Fibroblast of lung (primary cell): Measurements from ENCODE around the gene RETREG2. TPM values are rescaled to one million over a fixed set of nuclear protein-coding genes. Genes with fewer than 3 reads are reported as not detected.
A peak's percentile ranks its signal among the peaks of the same experiment; 100 is the strongest.

Source experiments
- DNase-seq, 2 donors: peaks; one replicate each; pipeline versions ENCODE4 v3.0.0 to v3.0.0-alpha.2; 2010; ENCODE audit warnings: low read depth in 2 of 2
- H2AFZ ChIP-seq: 2 replicates; pipeline ENCODE4 v1.5.1; 2012; ENCODE audit warnings: low read length, control low read depth, inconsistent platforms
- H3K27ac ChIP-seq: 2 replicates; pipeline ENCODE4 v1.5.1; 2011; ENCODE audit warnings: low read length, control low read depth; ENCODE audit not compliant: insufficient read depth
- H3K27me3 ChIP-seq: 2 replicates; pipeline ENCODE4 v1.5.1; 2011; ENCODE audit warnings: mild to moderate bottlenecking, low read length; ENCODE audit not compliant: control insufficient read depth, insufficient read depth
- H3K36me3 ChIP-seq: 2 replicates; pipeline ENCODE4 v1.5.1; 2011; ENCODE audit warnings: low read length; ENCODE audit not compliant: control insufficient read depth, insufficient read depth
- H3K4me1 ChIP-seq: 2 replicates; pipeline ENCODE4 v1.5.1; 2011; ENCODE audit warnings: low read length; ENCODE audit not compliant: control insufficient read depth, insufficient read depth; ENCODE audit errors: extremely low read depth
- H3K4me2 ChIP-seq: 2 replicates; pipeline ENCODE4 v1.5.1; 2011; ENCODE audit warnings: low read length, control low read depth; ENCODE audit not compliant: insufficient read depth; ENCODE audit errors: extremely low read depth
- H3K4me3 ChIP-seq, 4 experiments: fragments of 200-600 bp in 1 of 4; sonication (generic) in 1 of 4; replicated peaks in 1 of 4; 2 replicates each; pipeline ENCODE4 v1.5.1; 2011 to 2016; ENCODE audit warnings: low read length in 4 of 4, low read depth in 3 of 4, mild to moderate bottlenecking in 3 of 4, control low read depth in 2 of 4, inconsistent platforms in 1 of 4, mixed read lengths in 1 of 4; ENCODE audit not compliant: insufficient read depth in 1 of 4; ENCODE audit errors: control extremely low read depth in 1 of 4
- H3K79me2 ChIP-seq: 2 replicates; pipeline ENCODE4 v1.5.1; 2012; ENCODE audit warnings: mild to moderate bottlenecking, low read length, inconsistent platforms; ENCODE audit not compliant: control insufficient read depth, insufficient read depth
- H3K9ac ChIP-seq: 2 replicates; pipeline ENCODE4 v1.5.1; 2011; ENCODE audit warnings: mild to moderate bottlenecking, low read length, control low read depth; ENCODE audit not compliant: insufficient read depth
- H3K9me3 ChIP-seq: 2 replicates; pipeline ENCODE4 v1.5.1; 2012; ENCODE audit warnings: low read depth, low read length; ENCODE audit not compliant: control insufficient read depth, insufficient read depth
- H4K20me1 ChIP-seq: 2 replicates; pipeline ENCODE4 v1.5.1; 2011; ENCODE audit warnings: low read length; ENCODE audit not compliant: control insufficient read depth, insufficient read depth; ENCODE audit errors: extremely low read depth
- CTCF ChIP-seq, 2 donors: IDR thresholded peaks in 1 of 2; conservative IDR thresholded peaks in 1 of 2; 1 replicate in 1 of 2; 2 replicates in 1 of 2; pipeline ENCODE4 v1.5.1; 2011 to 2012; ENCODE audit warnings: low read length in 2 of 2, control low read depth in 1 of 2, inconsistent platforms in 1 of 2, low read depth in 1 of 2, mild to moderate bottlenecking in 1 of 2
- EZH2 ChIP-seq: IDR thresholded peaks from 2 replicates; pipeline ENCODE4 v1.5.1; 2012; ENCODE audit warnings: low read length, control low read depth, mild to moderate bottlenecking; ENCODE audit errors: missing control alignments
- polyA plus RNA-seq, 2 donors: library from polyadenylated mRNA; depleted of rRNA in 1 of 2; stranded (reverse) in 1 of 2; unstranded in 1 of 2; fragments of >200 nt; gene quantifications; 2 replicates each; pipeline ENCODE4 v1.2.1, GENCODE V29; 2011 to 2012; ENCODE audit warnings: missing spikeins in 1 of 2
- total RNA-seq: library from RNA; depleted of rRNA; stranded (reverse); fragments of >200 nt; gene quantifications from 2 replicates; pipeline ENCODE4 v1.2.1, GENCODE V29; 2014

Gene RETREG2
- total and polyA plus RNA-seq, 2 donors (not counting 1 experiment from before 2014, with no cell fraction given): 64.6 to 88.7 TPM

GRCh38 chr2:219175486-219175885 lies 2.6 kb upstream of the RETREG2 start:
- Histone ChIP-seq H3K4me2 (peak overlapping the region; percentile 97), H3K9me3 (no peaks in the 10 kb centered on the region), H3K4me3 (peak overlapping the region; percentile 70 to 93 (median 78)), H2AFZ (no peak overlapping the region), H3K4me1 (peaks cover 12% of the 10 kb centered on the region), H3K27me3 (no peaks in the 10 kb centered on the region), H4K20me1 (no peaks in the 10 kb centered on the region), H3K36me3 (peaks cover 13% of the 10 kb centered on the region), H3K79me2 (peaks cover 23% of the 10 kb centered on the region), H3K9ac (no peak overlapping the region), H3K27ac (no peak overlapping the region)
- no peak for DNase-seq
- no peak for TF ChIP-seq CTCF (conservative IDR thresholded peaks at IDR 0.05 in 1 of 2, IDR thresholded peaks at IDR 0.05 in 1 of 2; ENCODE audit: low read depth in 1 of 2, low read length in 2 of 2)
- no peak for TF ChIP-seq EZH2

GRCh38 chr2:219175928-219176817 lies 1.9 kb upstream of the RETREG2 start:
- Histone ChIP-seq H3K4me1 (peaks cover 12% of the 10 kb centered on the region), H3K4me2 (peak overlapping the region; percentile 97), H3K79me2 (peaks cover 23% of the 10 kb centered on the region), H3K27ac (peak overlapping the region; percentile 98), H4K20me1 (no peaks in the 10 kb centered on the region), H3K36me3 (peaks cover 13% of the 10 kb centered on the region), H3K27me3 (no peaks in the 10 kb centered on the region), H2AFZ (peak overlapping the region; percentile 61), H3K4me3 (peak overlapping the region; percentile 70 to 93 (median 78)), H3K9ac (peak overlapping the region; percentile 70), H3K9me3 (no peaks in the 10 kb centered on the region)
- no peak for TF ChIP-seq EZH2
- TF ChIP-seq CTCF (conservative IDR thresholded peaks at IDR 0.05 in 1 of 2, IDR thresholded peaks at IDR 0.05 in 1 of 2; ENCODE audit: low read depth in 1 of 2, low read length in 2 of 2): peak in 1 of 2 donors; percentile 4
- peak; percentile 27 to 38 for DNase-seq

GRCh38 chr2:219176818-219177551 lies 1.1 kb upstream of the RETREG2 start, which contains the start of gene CNPPD1:
Gene CNPPD1 (minus strand): TSS chr2:219176925. CDS start chr2:219176828, 97 bp downstream.
- Histone ChIP-seq H3K9ac (peak within 1 kb of the TSS; percentile 91), H3K4me1 (peaks cover 9% of the 10 kb centered on the region)

More at GRCh38 chr2:219176818-219177551, 1.1 kb upstream of the RETREG2 start, which contains the start of gene CNPPD1:
- Histone ChIP-seq H2AFZ (peak within 1 kb of the TSS; percentile 91), H4K20me1 (no peaks in the 10 kb centered on the region), H3K27ac (peak within 1 kb of the TSS; percentile 98), H3K4me2 (peak within 1 kb of the TSS; percentile 98), H3K27me3 (no peaks in the 10 kb centered on the region), H3K36me3 (peaks cover 17% of the 10 kb centered on the region), H3K9me3 (no peaks in the 10 kb centered on the region), H3K4me3 (peak within 1 kb of the TSS; percentile 70 to 93 (median 80)), H3K79me2 (peaks cover 23% of the 10 kb centered on the region)
- TF ChIP-seq CTCF (conservative IDR thresholded peaks at IDR 0.05 in 1 of 2, IDR thresholded peaks at IDR 0.05 in 1 of 2; ENCODE audit: low read depth in 1 of 2, low read length in 2 of 2) (no peak), EZH2 (no peak)
- peak; percentile 75 to 76 for DNase-seq
